ENCODE data around the gene IRF1. TPM values are rescaled to one million over a fixed set of nuclear protein-coding genes. Genes with fewer than 3 reads are reported as not detected.

IRF1 gene
- total and polyA plus RNA-seq, 2 experiments from 2014 or later = 5.7 to 6.0 TPM

DNA sequence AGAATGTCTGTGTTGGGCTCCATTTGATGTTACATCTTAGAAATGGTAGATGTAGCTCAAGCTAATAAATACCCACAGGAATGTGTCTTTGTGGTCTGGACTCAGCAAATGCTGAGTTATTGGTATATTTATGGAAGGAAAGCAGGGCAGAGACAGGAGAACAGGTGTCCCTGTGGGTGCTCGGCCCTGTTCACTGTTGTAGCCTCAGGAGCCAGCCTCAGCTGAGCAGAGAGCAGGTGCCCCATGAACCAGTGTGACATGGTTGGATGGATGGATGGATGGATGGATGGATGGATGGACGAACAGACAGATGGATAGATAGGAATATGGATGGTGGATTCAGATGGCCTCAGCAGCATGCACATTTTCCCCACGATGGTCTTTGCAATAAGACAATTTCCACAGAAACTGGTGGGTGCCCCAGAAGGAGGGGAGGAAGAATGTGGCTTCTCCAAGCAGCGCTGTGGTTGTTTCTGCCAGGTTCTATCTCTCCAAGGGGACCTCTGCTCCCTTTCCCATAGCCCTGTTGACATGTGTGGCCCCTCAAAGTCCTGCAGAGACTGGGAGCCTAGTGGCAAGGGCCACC, 8.2 kb upstream of the IRF1 start:
- Histone ChIP-seq H3K4me1 (ENCODE audit: low read depth) (peaks cover 5% of the 10 kb centered on the region), H3K27me3 (no peaks in the 10 kb centered on the region), H3K4me3 (no peak overlapping the region), H3K36me3 (no peaks in the 10 kb centered on the region), H3K27ac (no peak overlapping the region), H3K9me3 (ENCODE audit: low read depth) (no peaks in the 10 kb centered on the region)
- TF ChIP-seq, protein P1, sequence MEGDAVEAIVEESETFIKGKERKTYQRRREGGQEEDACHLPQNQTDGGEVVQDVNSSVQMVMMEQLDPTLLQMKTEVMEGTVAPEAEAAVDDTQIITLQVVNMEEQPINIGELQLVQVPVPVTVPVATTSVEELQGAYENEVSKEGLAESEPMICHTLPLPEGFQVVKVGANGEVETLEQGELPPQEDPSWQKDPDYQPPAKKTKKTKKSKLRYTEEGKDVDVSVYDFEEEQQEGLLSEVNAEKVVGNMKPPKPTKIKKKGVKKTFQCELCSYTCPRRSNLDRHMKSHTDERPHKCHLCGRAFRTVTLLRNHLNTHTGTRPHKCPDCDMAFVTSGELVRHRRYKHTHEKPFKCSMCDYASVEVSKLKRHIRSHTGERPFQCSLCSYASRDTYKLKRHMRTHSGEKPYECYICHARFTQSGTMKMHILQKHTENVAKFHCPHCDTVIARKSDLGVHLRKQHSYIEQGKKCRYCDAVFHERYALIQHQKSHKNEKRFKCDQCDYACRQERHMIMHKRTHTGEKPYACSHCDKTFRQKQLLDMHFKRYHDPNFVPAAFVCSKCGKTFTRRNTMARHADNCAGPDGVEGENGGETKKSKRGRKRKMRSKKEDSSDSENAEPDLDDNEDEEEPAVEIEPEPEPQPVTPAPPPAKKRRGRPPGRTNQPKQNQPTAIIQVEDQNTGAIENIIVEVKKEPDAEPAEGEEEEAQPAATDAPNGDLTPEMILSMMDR (IDR thresholded peaks at IDR 0.05; ENCODE audit: low read depth, low read length) = no peak
- DNase-seq (ENCODE audit: low read depth in 1 of 2, low spot score in 1 of 2) = no peak

DNA sequence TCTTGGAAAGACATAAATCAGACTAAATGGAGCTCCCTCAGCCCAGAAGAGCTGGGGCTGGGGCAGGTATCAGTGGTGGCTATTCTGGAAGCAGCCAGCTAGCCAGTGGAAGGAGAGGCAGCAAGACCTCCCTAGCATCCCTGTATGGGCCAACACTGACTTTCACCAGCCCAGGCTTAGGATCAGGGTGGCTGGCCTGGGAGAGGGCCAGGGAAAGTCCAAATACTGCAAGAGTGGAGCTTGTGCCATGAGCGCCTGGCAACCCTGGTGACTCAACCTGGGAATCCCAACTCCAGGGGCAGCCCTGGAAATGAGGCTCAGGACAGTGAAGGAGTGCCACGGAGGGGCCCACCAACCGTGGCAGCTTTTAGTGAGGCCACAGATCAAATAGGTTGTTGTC, 7.6 kb upstream of the IRF1 start:
- Histone ChIP-seq H3K27ac (no peak overlapping the region), H3K9me3 (ENCODE audit: low read depth) (no peaks in the 10 kb centered on the region), H3K4me3 (no peak overlapping the region), H3K27me3 (peaks cover 2% of the 10 kb centered on the region), H3K4me1 (ENCODE audit: low read depth) (peaks cover 5% of the 10 kb centered on the region), H3K36me3 (no peaks in the 10 kb centered on the region)
- DNase-seq (ENCODE audit: low read depth in 1 of 2, low spot score in 1 of 2) = peak in 1 of 2 donors; percentile 55
- TF ChIP-seq, protein P1 (IDR thresholded peaks at IDR 0.05; ENCODE audit: low read depth, low read length) = no peak

DNA sequence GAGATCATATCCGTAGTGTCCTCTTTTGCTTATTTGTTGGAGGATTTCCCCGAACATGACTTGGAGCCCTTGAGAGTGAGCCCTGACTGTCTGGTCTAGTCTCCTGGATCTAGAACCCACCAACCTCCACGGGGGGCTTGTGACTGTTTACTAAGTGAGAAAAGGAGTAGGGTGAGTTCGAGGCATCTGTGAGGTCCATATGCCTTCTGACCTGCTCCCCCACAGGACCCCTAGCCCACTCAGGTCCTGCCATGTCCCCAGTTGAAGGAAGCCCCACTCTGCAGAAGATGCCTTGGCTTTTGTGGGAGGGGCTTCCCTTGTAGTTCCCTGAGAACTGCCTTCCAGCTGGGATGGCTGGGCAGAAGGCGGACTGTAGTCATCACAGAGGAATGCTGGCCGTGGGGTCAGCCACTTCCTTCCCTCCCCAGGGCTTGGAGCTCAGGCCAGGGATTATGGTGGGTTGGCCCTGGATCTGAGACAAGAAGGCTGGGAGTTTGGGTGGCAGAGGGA, 7.0 kb upstream of the IRF1 start:
- H3K36me3 ChIP-seq = no peaks in the 10 kb centered on the region
- peaks cover 5% of the 10 kb centered on the region for H3K4me1 ChIP-seq (ENCODE audit: low read depth)
- H3K9me3 ChIP-seq (ENCODE audit: low read depth) = no peaks in the 10 kb centered on the region
- TF ChIP-seq, protein P1 (IDR thresholded peaks at IDR 0.05; ENCODE audit: low read depth, low read length) = no peak
- H3K27ac ChIP-seq = no peak overlapping the region
- H3K27me3 ChIP-seq = peaks cover 2% of the 10 kb centered on the region
- H3K4me3 ChIP-seq = no peak overlapping the region
- DNase-seq (ENCODE audit: low read depth in 1 of 2, low spot score in 1 of 2) = peak; percentile 28 to 97

DNA sequence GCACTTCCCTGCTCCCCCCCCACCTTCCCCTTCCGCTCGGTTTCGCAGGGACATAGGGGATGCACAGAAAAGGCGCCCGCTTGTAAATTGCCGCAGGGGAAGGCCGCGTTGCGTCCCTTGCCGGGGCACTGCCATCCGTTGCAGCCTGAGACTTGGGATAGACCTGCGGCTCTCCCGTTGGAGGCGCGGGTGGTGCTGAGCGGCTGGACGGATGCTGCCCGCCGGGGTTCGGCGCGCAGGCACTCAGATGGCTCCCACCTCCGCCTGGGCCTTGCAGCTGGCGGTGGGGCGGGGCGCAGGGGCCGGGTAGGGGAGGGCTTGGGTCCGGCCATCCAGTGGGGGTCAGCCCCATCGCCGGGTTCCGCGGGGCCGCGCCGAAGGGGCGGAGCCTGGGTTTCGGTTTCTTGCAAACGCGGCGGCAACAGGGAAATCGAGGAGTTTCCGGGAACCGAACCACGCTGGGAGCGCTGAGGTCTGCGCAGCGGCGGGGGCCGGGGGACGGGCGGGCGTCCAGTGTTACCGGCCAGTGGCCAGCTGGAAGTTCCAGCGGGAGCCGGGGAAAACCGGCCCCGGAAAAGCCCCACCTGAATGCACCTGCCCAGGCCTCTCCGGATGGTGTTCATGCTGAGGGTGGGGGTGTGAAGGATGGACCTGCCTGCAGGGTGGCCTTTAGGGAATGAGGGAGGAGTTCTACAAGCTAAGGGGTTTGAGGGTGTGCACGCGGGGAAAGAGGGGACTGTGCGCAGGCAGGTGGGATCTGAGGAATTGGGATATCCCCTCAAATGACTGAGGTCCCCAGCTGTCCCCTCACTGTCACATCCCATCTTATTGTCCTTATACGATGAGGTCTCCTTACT, 6.3 kb upstream of the IRF1 start:
- peak; percentile 67 to 96 for DNase-seq (ENCODE audit: low read depth in 1 of 2, low spot score in 1 of 2)
- peaks cover 2% of the 10 kb centered on the region for H3K27me3 ChIP-seq
- TF ChIP-seq, protein P1 (IDR thresholded peaks at IDR 0.05; ENCODE audit: low read depth, low read length) = no peak
- no peaks in the 10 kb centered on the region for H3K36me3 ChIP-seq
- peak overlapping the region; percentile 36 for H3K4me3 ChIP-seq
- peaks cover 5% of the 10 kb centered on the region for H3K4me1 ChIP-seq (ENCODE audit: low read depth)
- no peak overlapping the region for H3K27ac ChIP-seq
- no peaks in the 10 kb centered on the region for H3K9me3 ChIP-seq (ENCODE audit: low read depth)

DNA sequence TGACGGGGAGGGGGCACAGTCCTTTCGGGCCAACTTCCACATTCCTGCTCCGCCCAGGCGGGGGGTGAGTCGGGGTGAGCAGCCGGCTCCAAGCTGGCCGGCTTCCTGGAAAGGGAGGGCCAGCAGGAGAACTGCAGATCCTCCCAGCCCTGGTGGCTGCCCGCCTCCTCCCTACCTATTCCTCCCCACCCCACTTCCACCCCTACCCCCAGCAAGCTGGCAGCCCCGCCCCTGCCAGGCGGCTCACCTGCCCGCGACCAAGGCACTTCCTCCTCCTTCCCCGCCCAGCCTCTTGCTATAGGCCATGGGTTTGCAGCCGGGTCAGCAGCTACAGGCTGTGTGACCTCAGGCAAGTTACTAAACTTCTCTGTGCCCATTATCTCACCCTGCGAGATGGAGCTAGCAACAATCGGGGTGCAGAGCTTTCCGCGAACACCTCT, 5.6 kb upstream of the IRF1 start:
- H3K4me3 ChIP-seq = peak overlapping the region; percentile 36
- peaks cover 2% of the 10 kb centered on the region for H3K27me3 ChIP-seq
- H3K9me3 ChIP-seq (ENCODE audit: low read depth) = no peaks in the 10 kb centered on the region
- TF ChIP-seq, protein P1 (IDR thresholded peaks at IDR 0.05; ENCODE audit: low read depth, low read length) = no peak
- H3K27ac ChIP-seq = no peak overlapping the region
- DNase-seq (ENCODE audit: low read depth in 1 of 2, low spot score in 1 of 2) = peak in 1 of 2 donors; percentile 95
- H3K36me3 ChIP-seq = no peaks in the 10 kb centered on the region
- peaks cover 5% of the 10 kb centered on the region for H3K4me1 ChIP-seq (ENCODE audit: low read depth)
